ENCODE measurements around the gene NRCAM.

NRCAM gene

GRCh38 chr7:108335269-108335918 is 120.8 kb downstream of the NRCAM start:
- DNase-seq = no peak

- DNase-seq = no peak
Measured at GRCh38 chr7:108332937-108333336, 123.3 kb downstream of the NRCAM start.

- no peak for DNase-seq
Measured at GRCh38 chr7:108331971-108332370, 124.3 kb downstream of the NRCAM start.

DNA sequence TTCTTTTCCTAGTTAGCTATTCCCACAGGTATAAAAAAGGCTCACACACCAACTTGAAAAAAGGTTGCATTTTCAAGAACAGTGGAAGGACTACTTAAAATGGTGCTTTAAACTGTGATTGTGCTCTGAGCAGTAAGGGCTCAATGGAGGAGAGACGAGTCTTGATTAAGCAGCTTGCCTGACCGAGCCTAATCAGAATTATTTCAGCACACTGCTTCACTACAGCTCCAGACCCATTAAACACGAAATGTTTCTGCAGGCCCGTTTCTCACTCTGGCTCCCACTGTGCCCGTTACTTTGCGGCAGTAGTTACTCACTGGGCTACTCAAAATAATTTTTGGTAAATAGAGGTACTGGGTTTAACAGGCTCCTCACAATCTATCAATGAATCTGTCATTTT is 126.0 kb downstream of the NRCAM start:
- DNase-seq = no peak

DNA sequence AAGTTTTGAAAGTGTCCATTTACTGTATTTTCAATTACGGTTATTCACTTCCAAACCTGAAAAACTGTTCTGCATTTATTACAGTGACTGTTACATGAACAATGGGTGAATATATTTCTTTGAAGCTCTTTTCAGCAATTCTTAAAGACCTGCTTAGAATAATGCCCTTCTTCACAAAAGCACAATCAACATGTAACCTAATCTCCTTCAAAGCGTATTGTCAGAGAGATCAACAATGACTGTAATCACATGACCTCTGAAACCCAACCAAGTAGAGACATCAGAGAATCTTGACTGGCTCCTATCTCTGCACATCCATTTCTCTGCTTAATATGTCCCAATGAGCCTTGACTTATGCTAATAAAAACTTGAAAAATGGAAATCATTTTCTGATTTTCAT is 126.7 kb downstream of the NRCAM start:
- no peak for DNase-seq

GRCh38 chr7:108328174-108328651 is 128.0 kb downstream of the NRCAM start:
- no peak for DNase-seq

DNA sequence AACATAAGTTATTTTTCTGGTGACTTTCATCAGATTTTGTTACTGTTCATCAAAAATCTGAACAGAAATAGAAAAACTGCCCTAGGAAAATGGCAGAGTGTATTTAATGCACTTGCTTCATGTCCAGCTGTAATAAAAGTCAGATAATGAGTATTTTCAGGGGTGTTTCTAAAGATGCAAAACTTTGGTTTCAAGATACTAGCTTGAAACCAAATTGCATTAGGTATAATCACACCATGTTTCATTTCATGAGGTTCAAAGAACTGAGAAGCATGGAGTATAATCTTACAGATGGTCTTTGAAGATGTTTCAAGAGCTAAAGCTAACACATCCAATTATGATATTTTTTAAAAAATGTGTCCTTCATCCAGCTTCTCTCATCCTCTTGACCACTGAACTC is 128.9 kb downstream of the NRCAM start:
- no peak for DNase-seq

DNA sequence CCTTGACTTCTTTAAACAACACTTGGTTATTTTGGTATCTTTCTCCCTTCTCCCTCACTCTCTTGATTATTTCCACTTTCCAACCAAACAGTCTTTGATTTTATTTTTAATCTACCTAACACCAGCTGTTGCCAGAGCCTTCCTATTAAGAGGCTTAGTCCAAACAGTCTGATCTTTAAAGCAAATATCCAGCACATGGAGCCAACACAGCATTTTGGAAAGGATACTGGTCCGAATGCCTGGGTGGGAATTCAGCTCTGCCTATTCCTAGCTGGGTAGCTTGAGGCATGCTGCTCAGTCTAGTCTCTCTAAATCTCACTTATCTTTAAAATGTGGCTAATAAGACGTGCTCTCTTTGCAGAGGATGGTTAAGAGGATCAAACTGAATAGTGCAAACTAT is 129.3 kb downstream of the NRCAM start:
- DNase-seq = no peak

- no peak for DNase-seq
Measured at GRCh38 chr7:108324053-108325038, 131.9 kb downstream of the NRCAM start.

- DNase-seq = no peak
Measured at GRCh38 chr7:108322925-108323832, 133.1 kb downstream of the NRCAM start.

DNA sequence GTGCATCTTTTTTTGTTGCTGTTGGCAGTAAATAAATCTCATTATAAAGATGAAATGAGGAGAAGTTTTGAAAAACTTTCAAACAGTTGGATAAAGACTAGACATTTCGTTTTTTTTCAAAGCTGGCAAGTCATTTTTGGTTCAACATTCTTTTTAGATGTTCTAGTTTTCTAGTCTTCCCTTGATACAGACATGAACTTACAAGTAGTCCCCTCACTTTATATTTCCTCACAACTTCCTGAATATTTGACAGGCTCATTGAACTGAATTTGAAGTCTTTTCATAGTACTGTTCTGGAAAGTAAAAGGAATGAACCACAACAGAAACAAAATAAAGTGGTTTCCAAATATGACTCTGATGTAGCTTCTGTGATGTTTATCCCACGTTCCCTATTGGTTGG is 134.2 kb downstream of the NRCAM start:
- no peak for DNase-seq

- no peak for DNase-seq
Measured at GRCh38 chr7:108321359-108321758, 134.9 kb downstream of the NRCAM start.

DNA sequence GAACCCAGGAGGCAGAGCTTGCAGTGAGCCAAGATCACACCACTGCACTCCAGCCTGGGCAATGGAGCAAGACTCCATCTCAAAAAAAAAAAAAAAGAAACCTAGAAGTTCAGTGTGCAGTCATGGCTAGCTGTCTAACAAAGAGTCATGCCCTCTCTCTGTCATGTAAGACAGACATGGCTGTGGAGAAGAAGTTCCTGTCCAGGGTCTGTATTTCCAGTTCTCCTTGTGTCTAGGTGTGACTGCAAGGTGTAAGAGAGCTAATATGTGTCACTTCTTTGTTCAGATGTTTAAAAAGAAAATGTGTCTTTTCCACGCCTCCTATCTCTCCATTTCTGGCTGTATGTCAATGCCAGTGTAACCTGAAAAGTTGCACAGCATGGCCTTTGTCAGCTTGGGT is 139.5 kb downstream of the NRCAM start:
- no peak for DNase-seq

- DNase-seq = no peak
Measured at GRCh38 chr7:108314551-108314950, 141.7 kb downstream of the NRCAM start.

GRCh38 chr7:108314049-108314448 is 142.2 kb downstream of the NRCAM start:
- no peak for DNase-seq

DNA sequence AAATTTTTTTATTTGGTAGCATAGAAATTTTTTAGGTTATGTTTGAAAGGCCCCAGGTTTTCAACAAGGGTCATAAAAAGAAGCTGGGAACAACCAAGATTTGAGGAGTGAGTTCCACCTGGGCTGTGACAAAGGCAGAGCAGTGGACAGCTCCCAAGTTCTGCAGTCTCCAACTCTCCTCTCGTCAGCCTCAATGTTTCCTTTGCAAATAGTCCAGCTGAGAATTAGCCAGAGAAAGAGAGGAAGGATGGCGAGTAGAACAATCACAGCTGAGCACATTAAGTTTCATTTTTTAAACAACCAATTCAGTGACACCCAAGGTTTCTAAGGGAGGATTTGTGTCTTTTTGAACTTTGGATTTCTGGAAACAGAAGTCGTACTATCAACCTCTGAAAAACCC is 143.2 kb downstream of the NRCAM start:
- no peak for DNase-seq

- no peak for DNase-seq
Measured at GRCh38 chr7:108311446-108312168, 144.6 kb downstream of the NRCAM start.

GRCh38 chr7:108310351-108310750 is 145.9 kb downstream of the NRCAM start:
- no peak for DNase-seq

GRCh38 chr7:108308903-108309302 is 147.3 kb downstream of the NRCAM start:
- DNase-seq = no peak

- no peak for DNase-seq
Measured at GRCh38 chr7:108308276-108308675, 148.0 kb downstream of the NRCAM start.

DNA sequence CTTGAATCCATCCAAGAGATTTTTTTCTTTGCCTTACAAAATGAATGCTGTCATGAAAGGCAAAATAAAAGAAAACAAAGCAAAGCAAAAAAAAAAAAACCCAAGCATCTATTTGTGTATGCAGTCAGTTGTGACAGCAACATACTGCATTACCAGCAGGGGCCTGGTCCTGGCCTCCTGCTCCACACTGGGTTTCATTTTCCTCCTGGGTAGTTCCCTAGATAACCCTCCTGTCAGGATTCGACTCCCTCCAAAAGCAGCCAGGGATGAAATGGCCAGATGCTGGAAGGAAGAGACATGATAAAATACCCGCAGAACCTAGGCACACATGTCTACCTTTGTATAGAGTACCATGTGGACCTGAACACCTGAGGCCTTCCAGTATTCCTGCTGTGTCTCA is 148.6 kb downstream of the NRCAM start:
- no peak for DNase-seq

- no peak for DNase-seq
Measured at GRCh38 chr7:108307194-108307593, 149.0 kb downstream of the NRCAM start.
